SK-N-DZ (cell line): ENCODE results near the gene C11orf86.

ENCODE experiments used
- DNase-seq: peaks from one replicate; pipeline ENCODE4 v3.0.0-alpha.2; 2015; ENCODE audit warnings: low spot score
- small RNA-seq, 2 experiments: library from RNA; depleted of rRNA; stranded (forward); fragments of <200 nt; gene quantifications; one replicate each; pipeline ENCODE3, GENCODE V24; 2014

C11orf86 gene

DNA sequence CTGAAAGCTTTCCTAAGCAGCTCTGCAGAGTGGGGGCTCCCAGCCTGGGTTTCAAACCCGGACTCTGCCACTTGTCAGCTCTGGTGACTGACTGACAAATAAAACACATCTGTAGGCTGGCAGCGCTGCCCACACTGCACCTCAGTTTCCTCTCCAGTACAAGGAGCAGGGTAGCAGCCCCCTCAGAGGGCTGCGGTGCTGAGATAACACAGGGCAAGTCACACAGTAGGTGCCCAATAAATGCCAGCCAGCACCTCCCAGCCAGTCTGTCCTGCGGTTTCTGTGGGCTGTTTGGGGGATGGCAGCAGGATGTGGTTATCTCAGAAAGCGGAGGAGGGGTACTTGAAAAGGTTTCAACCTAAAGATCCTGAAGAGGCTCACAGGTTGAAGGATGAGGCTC lies 49.3 kb downstream of the C11orf86 start:
- no peak for DNase-seq

DNA sequence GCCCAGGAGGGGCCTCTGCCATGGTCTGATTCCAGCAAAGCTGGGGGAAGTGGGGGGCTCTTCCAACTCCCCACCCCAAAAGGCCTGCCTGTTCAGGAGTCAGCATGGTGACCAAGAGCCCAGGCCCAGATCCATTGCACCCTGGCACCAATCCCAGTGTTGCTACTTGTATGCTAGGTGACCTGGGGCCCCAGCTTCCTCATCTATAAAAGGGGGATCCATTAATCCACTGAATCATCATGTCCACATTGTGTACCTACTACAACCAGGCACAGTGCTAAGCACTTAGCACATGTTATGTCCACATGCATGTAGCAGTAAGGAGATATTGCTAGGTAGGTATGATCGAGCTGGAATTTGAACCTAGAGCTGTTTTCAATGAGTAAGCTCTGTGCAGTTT lies 49.9 kb downstream of the C11orf86 start:
- no peak for DNase-seq

DNA sequence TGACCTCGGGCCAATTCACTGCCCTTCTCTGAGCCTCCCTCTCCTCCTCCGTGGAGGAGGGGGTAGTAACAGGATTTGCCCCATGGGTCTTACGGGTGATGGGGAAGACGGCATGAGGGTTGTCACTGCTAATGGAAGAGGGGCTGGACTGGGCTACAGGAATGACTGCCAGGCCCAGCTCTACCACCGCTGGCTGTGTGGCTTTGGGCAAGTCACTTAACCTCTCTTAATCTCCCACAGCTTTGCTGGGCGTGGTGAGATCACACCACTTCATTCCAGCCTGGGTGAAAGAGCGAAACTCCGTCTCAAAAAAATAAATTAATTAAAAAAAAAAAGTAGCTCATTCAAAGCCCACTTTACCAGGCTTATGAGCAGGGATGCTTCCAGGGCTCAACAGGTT lies 50.6 kb downstream of the C11orf86 start:
- no peak for DNase-seq

Small RNAs within 50 kb of the gene (small RNA-seq; reads per million reads assigned to genes)
- gene MIR3163, result 0.03 to 0.27 reads per million in 2 experiments
